HepG2 (cell line): Measurements from ENCODE around the gene ZNF367. TPM values are rescaled to one million over a fixed set of nuclear protein-coding genes. Genes with fewer than 3 reads are reported as not detected.

Source experiments
- BRCA1 ChIP-seq: sonication (generic); formaldehyde crosslinking; IDR thresholded peaks from 2 replicates; pipeline ENCODE4 v1.4.0; 2020; ENCODE audit warnings: missing genetic modification reagents
- BRD4 ChIP-seq: sonication (generic); formaldehyde crosslinking; IDR thresholded peaks from 2 replicates; pipeline ENCODE4 v1.4.0; 2020; ENCODE audit warnings: missing genetic modification reagents
- HNF4A ChIP-seq: sonication (generic); formaldehyde crosslinking; IDR thresholded peaks from 2 replicates; pipeline ENCODE4 v1.4.0; 2020; ENCODE audit warnings: missing genetic modification reagents
- IRF2 ChIP-seq: IDR thresholded peaks from 2 replicates; pipeline ENCODE4 v1.6.1; 2018; ENCODE audit warnings: missing genetic modification reagents, missing compliant biosample characterization
- KDM5A ChIP-seq: fragments of 200-600 bp; sonication (generic); IDR thresholded peaks from 2 replicates; pipeline ENCODE4 v1.7.0; 2018; ENCODE audit warnings: antibody characterized with exemption, mild to moderate bottlenecking, low read length, borderline replicate concordance
- KLF6 ChIP-seq: IDR thresholded peaks from 2 replicates; pipeline ENCODE4 v1.8.0; 2016; ENCODE audit warnings: missing biosample characterization, missing genetic modification reagents
- ZNF143 ChIP-seq: sonication (generic); formaldehyde crosslinking; IDR thresholded peaks from 2 replicates; pipeline ENCODE4 v1.4.0; 2020; ENCODE audit warnings: missing genetic modification reagents
- ZNF615 ChIP-seq: sonication (generic); formaldehyde crosslinking; IDR thresholded peaks from 2 replicates; pipeline ENCODE4 v1.5.0; 2020; ENCODE audit warnings: mild to moderate bottlenecking, missing genetic modification reagents, borderline replicate concordance
- ZSCAN25 ChIP-seq: sonication (generic); formaldehyde crosslinking; IDR thresholded peaks from 2 replicates; pipeline ENCODE4 v1.8.0; 2022; ENCODE audit warnings: mild to moderate bottlenecking, missing genetic modification reagents
- polyA plus RNA-seq, 8 experiments: library from polyadenylated mRNA; depleted of rRNA in 3 of 8; stranded (reverse) in 7 of 8; unstranded in 1 of 8; fragments of >200 nt; fragmentation: Illumina TruSeq in 4 of 8; extraction: Trizol in 4 of 8; gene quantifications; 2 replicates each; pipeline versions ENCODE4 v1.2.1 to v1.2.3, GENCODE V29; 2011 to 2016; ENCODE audit warnings: low read depth in 4 of 8, missing spikeins in 1 of 8, mixed read lengths in 1 of 8; ENCODE audit not compliant: insufficient read depth in 1 of 8
- total RNA-seq, 5 experiments: library from RNA; depleted of rRNA; stranded (reverse); fragments of >200 nt; fragmentation: Illumina TruSeq; extraction: Trizol; gene quantifications; 2 replicates each; pipeline ENCODE4 v1.2.3, GENCODE V29; 2016; ENCODE audit warnings: low read depth in 1 of 5
- TF ChIP-seq, protein P1 (sequence below), 2 experiments: sonication (generic) in 1 of 2; formaldehyde crosslinking in 1 of 2; IDR thresholded peaks; 2 replicates each; pipeline versions ENCODE4 v1.5.1 to v1.6.1; 2011 to 2020; ENCODE audit warnings: borderline replicate concordance in 1 of 2, low read depth in 1 of 2, low read length in 1 of 2, mild to moderate bottlenecking in 1 of 2, missing genetic modification reagents in 1 of 2, moderate library complexity in 1 of 2
- TF ChIP-seq, protein P2 (sequence below): sonication (generic); formaldehyde crosslinking; IDR thresholded peaks from 2 replicates; pipeline ENCODE4 v1.4.0; 2020; ENCODE audit warnings: missing genetic modification reagents, mild to moderate bottlenecking, borderline replicate concordance
- TF ChIP-seq, protein P3 (sequence below): IDR thresholded peaks from 2 replicates; pipeline ENCODE4 v1.4.0; 2020; ENCODE audit warnings: mild to moderate bottlenecking, missing genetic modification reagents
- TF ChIP-seq, protein P4 (sequence below): sonication (generic); formaldehyde crosslinking; IDR thresholded peaks from 2 replicates; pipeline ENCODE4 v1.4.0; 2020; ENCODE audit warnings: missing genetic modification reagents
- TF ChIP-seq, protein P5 (sequence below): sonication (generic); formaldehyde crosslinking; IDR thresholded peaks from 2 replicates; pipeline ENCODE4 v1.5.0; 2020; ENCODE audit warnings: missing genetic modification reagents

The ZNF367 gene
- total and polyA plus RNA-seq, 2 of the 13 experiments (the other 11 are each of a cell fraction or from before 2014, with no cell fraction given): 2.9 to 7.7 TPM

DNA sequence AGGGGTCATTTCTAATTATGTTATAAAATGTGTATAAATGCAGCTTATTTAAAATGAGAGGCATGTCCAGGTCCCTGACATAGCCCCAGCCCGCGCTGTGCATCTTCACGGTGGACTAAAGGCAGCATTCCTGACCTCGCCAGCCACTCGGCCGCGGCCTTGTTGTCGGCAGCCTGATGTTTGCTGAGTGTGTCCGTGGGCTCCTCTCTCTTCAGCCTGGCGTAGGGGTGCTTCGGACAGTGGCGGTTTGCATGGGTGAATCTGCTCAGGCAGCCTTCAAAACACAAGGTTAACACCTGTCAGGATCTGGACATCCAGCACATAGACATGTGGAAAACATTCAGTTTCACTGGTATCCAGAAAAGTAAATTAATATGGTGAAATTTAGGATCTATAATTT is 25.9 kb downstream of the ZNF367 start (continued):
- TF ChIP-seq, protein P1, sequence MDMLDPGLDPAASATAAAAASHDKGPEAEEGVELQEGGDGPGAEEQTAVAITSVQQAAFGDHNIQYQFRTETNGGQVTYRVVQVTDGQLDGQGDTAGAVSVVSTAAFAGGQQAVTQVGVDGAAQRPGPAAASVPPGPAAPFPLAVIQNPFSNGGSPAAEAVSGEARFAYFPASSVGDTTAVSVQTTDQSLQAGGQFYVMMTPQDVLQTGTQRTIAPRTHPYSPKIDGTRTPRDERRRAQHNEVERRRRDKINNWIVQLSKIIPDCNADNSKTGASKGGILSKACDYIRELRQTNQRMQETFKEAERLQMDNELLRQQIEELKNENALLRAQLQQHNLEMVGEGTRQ (IDR thresholded peaks at IDR 0.05; ENCODE audit: low read depth, low read length): no peak
- TF ChIP-seq, protein P1 (CRISPR knock-in tag; IDR thresholded peaks at IDR 0.05; ENCODE audit: borderline replicate concordance): no peak
- no peak for TF ChIP-seq ZNF143 (CRISPR knock-in tag)
- no peak for TF ChIP-seq KDM5A
- TF ChIP-seq, protein P2, sequence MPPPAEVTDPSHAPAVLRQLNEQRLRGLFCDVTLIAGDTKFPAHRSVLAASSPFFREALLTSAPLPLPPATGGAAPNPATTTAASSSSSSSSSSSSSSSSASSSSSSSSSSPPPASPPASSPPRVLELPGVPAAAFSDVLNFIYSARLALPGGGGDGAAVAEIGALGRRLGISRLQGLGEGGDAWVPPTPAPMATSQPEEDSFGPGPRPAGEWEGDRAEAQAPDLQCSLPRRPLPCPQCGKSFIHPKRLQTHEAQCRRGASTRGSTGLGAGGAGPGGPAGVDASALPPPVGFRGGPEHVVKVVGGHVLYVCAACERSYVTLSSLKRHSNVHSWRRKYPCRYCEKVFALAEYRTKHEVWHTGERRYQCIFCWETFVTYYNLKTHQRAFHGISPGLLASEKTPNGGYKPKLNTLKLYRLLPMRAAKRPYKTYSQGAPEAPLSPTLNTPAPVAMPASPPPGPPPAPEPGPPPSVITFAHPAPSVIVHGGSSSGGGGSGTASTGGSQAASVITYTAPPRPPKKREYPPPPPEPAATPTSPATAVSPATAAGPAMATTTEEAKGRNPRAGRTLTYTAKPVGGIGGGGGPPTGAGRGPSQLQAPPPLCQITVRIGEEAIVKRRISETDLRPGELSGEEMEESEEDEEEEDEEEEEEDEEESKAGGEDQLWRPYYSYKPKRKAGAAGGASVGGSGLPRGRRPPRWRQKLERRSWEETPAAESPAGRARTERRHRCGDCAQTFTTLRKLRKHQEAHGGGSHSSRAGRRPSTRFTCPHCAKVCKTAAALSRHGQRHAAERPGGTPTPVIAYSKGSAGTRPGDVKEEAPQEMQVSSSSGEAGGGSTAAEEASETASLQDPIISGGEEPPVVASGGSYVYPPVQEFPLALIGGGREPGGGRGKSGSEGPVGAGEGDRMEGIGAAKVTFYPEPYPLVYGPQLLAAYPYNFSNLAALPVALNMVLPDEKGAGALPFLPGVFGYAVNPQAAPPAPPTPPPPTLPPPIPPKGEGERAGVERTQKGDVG (CRISPR knock-in tag): peak; percentile 98
- TF ChIP-seq, protein P3, sequence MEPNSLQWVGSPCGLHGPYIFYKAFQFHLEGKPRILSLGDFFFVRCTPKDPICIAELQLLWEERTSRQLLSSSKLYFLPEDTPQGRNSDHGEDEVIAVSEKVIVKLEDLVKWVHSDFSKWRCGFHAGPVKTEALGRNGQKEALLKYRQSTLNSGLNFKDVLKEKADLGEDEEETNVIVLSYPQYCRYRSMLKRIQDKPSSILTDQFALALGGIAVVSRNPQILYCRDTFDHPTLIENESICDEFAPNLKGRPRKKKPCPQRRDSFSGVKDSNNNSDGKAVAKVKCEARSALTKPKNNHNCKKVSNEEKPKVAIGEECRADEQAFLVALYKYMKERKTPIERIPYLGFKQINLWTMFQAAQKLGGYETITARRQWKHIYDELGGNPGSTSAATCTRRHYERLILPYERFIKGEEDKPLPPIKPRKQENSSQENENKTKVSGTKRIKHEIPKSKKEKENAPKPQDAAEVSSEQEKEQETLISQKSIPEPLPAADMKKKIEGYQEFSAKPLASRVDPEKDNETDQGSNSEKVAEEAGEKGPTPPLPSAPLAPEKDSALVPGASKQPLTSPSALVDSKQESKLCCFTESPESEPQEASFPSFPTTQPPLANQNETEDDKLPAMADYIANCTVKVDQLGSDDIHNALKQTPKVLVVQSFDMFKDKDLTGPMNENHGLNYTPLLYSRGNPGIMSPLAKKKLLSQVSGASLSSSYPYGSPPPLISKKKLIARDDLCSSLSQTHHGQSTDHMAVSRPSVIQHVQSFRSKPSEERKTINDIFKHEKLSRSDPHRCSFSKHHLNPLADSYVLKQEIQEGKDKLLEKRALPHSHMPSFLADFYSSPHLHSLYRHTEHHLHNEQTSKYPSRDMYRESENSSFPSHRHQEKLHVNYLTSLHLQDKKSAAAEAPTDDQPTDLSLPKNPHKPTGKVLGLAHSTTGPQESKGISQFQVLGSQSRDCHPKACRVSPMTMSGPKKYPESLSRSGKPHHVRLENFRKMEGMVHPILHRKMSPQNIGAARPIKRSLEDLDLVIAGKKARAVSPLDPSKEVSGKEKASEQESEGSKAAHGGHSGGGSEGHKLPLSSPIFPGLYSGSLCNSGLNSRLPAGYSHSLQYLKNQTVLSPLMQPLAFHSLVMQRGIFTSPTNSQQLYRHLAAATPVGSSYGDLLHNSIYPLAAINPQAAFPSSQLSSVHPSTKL (CRISPR knock-in tag): 0 out of 2 replicates have a peak, but pooled peaks have one; percentile 31
- TF ChIP-seq ZSCAN25 (CRISPR knock-in tag): peak; percentile 87
- TF ChIP-seq HNF4A (CRISPR knock-in tag): 0 out of 2 replicates have a peak, but pooled peaks have one; percentile 8
- TF ChIP-seq BRD4 (CRISPR knock-in tag): peak; percentile 53; the same call in 1 of the 2 replicates
- TF ChIP-seq BRCA1 (CRISPR knock-in tag): no peak
- no peak for TF ChIP-seq KLF6 (CRISPR knock-in tag)
- TF ChIP-seq, protein P4, sequence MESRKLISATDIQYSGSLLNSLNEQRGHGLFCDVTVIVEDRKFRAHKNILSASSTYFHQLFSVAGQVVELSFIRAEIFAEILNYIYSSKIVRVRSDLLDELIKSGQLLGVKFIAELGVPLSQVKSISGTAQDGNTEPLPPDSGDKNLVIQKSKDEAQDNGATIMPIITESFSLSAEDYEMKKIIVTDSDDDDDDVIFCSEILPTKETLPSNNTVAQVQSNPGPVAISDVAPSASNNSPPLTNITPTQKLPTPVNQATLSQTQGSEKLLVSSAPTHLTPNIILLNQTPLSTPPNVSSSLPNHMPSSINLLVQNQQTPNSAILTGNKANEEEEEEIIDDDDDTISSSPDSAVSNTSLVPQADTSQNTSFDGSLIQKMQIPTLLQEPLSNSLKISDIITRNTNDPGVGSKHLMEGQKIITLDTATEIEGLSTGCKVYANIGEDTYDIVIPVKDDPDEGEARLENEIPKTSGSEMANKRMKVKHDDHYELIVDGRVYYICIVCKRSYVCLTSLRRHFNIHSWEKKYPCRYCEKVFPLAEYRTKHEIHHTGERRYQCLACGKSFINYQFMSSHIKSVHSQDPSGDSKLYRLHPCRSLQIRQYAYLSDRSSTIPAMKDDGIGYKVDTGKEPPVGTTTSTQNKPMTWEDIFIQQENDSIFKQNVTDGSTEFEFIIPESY (CRISPR knock-in tag): peak; percentile 98
- no peak for TF ChIP-seq ZNF615 (CRISPR knock-in tag)
- TF ChIP-seq, protein P5, sequence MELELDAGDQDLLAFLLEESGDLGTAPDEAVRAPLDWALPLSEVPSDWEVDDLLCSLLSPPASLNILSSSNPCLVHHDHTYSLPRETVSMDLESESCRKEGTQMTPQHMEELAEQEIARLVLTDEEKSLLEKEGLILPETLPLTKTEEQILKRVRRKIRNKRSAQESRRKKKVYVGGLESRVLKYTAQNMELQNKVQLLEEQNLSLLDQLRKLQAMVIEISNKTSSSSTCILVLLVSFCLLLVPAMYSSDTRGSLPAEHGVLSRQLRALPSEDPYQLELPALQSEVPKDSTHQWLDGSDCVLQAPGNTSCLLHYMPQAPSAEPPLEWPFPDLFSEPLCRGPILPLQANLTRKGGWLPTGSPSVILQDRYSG (CRISPR knock-in tag): no peak
- TF ChIP-seq IRF2 (CRISPR knock-in tag): 0 out of 2 replicates have a peak, but pooled peaks have one; percentile 16
